Neural crest cell (in vitro differentiated cells): ENCODE measurements around the gene MARK2. TPM values are rescaled to one million over a fixed set of nuclear protein-coding genes. Genes with fewer than 3 reads are reported as not detected.
A peak's percentile ranks its signal among the peaks of the same experiment; 100 is the strongest.
"Not testable (repeated sequence)": the region's sequence is repeated elsewhere in the genome, so short reads cannot be mapped to it uniquely, and the experiment has no call there.

Experiments used
- DNase-seq: peaks from one replicate; pipeline ENCODE4 v3.0.0; 2021; ENCODE audit warnings: low read depth, mixed read lengths, low spot score
- H3K27ac Mint-ChIP-seq: one replicate; pipeline ENCODE4 v1.8.0; 2021; ENCODE audit warnings: mild to moderate bottlenecking, mixed read lengths; ENCODE audit not compliant: unreplicated experiment
- H3K27me3 Mint-ChIP-seq: 2 replicates; pipeline ENCODE4 v1.8.0; 2021; ENCODE audit warnings: low read depth, mild to moderate bottlenecking, mixed read lengths
- H3K36me3 Mint-ChIP-seq: 2 replicates; pipeline ENCODE4 v1.8.0; 2021; ENCODE audit warnings: low read depth, mild to moderate bottlenecking, mixed read lengths
- H3K4me1 Mint-ChIP-seq: 2 replicates; pipeline ENCODE4 v1.8.0; 2021; ENCODE audit warnings: mixed read lengths
- H3K4me3 Mint-ChIP-seq: one replicate; pipeline ENCODE4 v1.8.0; 2021; ENCODE audit warnings: mild to moderate bottlenecking, mixed read lengths
- H3K9me3 Mint-ChIP-seq: 2 replicates; pipeline ENCODE4 v1.8.0; 2021; ENCODE audit warnings: mixed read lengths
- total RNA-seq: library from RNA; stranded (reverse); gene quantifications from 2 replicates; pipeline ENCODE4 v1.2.1, GENCODE V29; 2021
- TF ChIP-seq, protein P1 (sequence below): fragments of 200-600 bp; sonication (generic); conservative IDR thresholded peaks from 2 replicates; pipeline ENCODE4 v1.5.0; 2021; ENCODE audit warnings: antibody characterized with exemption, mild to moderate bottlenecking

MARK2 gene
- total RNA-seq, 1 donor from 2014 or later = 42.4 TPM

DNA sequence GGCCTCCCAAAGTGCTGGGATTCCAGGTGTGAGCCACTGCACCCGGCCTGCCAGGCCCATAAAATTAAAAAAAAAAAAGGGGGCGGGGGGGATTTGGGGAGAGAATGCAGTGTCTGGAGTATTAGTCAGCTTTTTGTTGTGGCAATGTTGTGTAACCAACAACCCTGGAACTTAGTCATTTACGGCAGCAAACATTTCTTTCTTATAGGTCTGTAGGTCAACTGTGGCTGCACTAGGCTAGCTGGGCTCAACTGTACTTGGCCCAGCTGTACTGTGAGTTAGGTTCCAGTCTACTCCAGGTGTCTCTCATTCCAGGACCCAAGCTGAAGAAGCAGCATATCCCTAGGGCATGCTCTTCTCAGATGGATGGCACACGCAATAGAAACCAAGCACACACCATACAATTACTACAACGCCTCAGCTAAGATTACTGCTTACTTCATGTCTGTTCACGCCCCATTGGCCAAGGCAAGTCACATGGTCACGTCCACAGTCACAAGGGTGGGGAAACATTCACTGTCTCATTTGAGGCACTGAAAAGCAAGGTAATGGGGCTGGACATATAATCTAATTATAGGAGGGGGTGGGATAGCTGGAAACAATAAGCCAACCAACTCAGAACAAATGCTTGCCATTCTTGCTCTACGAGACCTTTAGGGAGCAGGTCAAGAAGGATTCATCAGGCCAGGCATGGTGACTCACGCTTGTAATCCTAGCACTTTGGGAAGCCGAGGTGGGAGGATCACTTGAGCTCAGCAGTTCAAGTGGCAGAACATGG lies 36.1 kb upstream of the MARK2 start:
- Mint-ChIP-seq H3K9me3 (peaks cover 2% of the 10 kb centered on the region), H3K36me3 (no peaks in the 10 kb centered on the region), H3K27me3 (no peaks in the 10 kb centered on the region), H3K4me3 (no peak overlapping the region), H3K27ac (peak overlapping the region; percentile 50), H3K4me1 (peaks cover 6% of the 10 kb centered on the region)
- no peak for DNase-seq
- TF ChIP-seq, protein P1, sequence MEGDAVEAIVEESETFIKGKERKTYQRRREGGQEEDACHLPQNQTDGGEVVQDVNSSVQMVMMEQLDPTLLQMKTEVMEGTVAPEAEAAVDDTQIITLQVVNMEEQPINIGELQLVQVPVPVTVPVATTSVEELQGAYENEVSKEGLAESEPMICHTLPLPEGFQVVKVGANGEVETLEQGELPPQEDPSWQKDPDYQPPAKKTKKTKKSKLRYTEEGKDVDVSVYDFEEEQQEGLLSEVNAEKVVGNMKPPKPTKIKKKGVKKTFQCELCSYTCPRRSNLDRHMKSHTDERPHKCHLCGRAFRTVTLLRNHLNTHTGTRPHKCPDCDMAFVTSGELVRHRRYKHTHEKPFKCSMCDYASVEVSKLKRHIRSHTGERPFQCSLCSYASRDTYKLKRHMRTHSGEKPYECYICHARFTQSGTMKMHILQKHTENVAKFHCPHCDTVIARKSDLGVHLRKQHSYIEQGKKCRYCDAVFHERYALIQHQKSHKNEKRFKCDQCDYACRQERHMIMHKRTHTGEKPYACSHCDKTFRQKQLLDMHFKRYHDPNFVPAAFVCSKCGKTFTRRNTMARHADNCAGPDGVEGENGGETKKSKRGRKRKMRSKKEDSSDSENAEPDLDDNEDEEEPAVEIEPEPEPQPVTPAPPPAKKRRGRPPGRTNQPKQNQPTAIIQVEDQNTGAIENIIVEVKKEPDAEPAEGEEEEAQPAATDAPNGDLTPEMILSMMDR = no peak

DNA sequence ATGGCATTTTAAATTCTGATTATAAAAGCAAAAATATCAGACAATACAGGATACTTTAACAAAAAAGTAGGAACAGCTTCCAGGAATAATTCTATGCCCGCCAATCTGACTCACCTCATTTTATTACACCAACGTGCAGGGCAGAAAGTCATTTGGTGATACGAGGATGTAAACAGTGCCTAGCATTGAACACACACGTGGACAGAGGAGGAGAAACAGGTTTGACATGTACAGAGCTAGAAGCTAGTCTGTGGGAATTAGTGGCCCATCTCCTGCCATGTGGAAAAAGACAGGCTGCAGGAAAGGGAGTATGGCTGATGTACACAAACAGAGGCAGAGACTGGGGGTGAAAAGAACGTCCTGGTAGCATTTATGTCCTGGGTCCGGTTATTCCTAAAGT lies 34.7 kb upstream of the MARK2 start:
- H3K36me3 Mint-ChIP-seq = no peaks in the 10 kb centered on the region
- peaks cover 6% of the 10 kb centered on the region for H3K4me1 Mint-ChIP-seq
- H3K9me3 Mint-ChIP-seq = peaks cover 2% of the 10 kb centered on the region
- DNase-seq = no peak
- H3K27me3 Mint-ChIP-seq = no peaks in the 10 kb centered on the region
- TF ChIP-seq, protein P1 = no peak
- no peak overlapping the region for H3K27ac Mint-ChIP-seq
- H3K4me3 Mint-ChIP-seq = no peak overlapping the region

DNA sequence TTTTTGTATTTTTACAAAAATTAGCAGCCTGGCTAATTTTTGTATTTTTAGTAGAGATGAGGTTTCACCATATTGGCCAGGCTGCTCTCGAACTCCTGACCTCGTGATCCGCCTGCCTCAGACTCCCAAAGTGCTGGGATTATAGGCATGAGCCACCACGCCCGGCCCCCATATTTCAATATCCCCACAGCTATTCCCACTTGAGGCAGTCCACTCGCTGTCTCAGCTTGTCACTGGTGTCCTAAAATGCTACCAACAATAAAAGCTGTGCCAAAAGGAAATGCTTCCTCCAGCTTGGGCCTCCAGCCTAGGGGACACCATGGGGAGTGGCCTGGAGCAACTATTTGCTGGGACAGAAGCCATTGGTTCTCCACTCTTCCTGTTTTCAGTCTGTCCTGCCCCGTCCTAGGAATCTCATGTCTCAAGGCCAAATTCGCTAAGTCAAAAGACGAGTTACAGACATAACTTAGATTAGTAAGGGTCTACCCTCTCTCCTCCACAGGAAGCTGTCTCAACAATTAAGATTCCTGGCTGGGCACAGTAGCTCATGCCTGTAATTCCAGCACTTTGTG lies 33.0 kb upstream of the MARK2 start:
- no peak overlapping the region for H3K27ac Mint-ChIP-seq
- no peaks in the 10 kb centered on the region for H3K27me3 Mint-ChIP-seq
- DNase-seq = no peak
- peaks cover 2% of the 10 kb centered on the region for H3K9me3 Mint-ChIP-seq
- H3K4me1 Mint-ChIP-seq = peaks cover 6% of the 10 kb centered on the region
- no peaks in the 10 kb centered on the region for H3K36me3 Mint-ChIP-seq
- TF ChIP-seq, protein P1 = no peak
- no peak overlapping the region for H3K4me3 Mint-ChIP-seq

DNA sequence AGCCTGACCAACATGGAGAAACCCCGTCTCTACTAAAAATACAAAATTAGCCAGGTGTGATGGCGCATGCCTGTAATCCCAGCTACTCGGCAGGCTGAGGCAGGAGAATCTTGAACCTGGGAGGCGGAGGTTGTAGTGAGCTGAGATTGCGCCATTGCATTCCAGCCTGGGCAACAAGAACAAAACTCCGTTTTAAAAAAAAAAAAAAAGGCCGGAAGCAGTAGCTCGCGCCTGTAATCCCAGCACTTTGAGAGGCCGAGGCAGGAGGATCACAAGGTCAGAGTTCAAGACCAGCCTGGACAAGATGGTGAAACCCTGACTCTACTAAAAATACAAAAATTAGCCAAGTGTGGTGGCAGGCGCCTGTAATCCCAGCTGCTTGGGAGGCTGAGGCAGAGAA lies 28.5 kb upstream of the MARK2 start:
- H3K27me3 Mint-ChIP-seq, H3K4me3 Mint-ChIP-seq, H3K9me3 Mint-ChIP-seq, H3K27ac Mint-ChIP-seq, H3K36me3 Mint-ChIP-seq, DNase-seq: not testable (repeated sequence)
- peaks cover 27% of the 10 kb centered on the region for H3K4me1 Mint-ChIP-seq

DNA sequence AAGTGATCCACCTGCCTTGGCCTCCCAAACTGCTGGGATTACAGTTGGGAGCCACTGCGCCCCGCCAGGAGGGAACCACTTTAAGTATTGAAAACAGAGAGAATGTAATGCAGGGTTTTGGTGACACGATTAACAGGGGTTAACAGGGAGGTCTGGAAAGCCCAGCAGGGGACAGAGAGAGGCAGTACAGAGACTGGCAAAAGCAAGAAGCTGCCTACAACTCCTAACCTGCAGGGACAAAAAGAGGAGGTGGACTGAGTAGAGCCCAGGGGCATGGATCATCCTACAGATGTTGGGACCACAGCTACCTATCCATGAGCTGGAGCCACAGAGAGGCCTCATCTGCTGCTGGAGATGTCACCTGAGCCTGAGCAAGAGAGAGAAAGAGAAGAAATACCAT lies 27.4 kb upstream of the MARK2 start:
- Mint-ChIP-seq H3K9me3 (no peaks in the 10 kb centered on the region), H3K27ac (no peak overlapping the region), H3K36me3 (peaks cover 7% of the 10 kb centered on the region), H3K4me1 (peaks cover 37% of the 10 kb centered on the region), H3K27me3 (no peaks in the 10 kb centered on the region), H3K4me3 (peak overlapping the region; percentile 89)
- no peak for DNase-seq
- TF ChIP-seq, protein P1 = no peak

DNA sequence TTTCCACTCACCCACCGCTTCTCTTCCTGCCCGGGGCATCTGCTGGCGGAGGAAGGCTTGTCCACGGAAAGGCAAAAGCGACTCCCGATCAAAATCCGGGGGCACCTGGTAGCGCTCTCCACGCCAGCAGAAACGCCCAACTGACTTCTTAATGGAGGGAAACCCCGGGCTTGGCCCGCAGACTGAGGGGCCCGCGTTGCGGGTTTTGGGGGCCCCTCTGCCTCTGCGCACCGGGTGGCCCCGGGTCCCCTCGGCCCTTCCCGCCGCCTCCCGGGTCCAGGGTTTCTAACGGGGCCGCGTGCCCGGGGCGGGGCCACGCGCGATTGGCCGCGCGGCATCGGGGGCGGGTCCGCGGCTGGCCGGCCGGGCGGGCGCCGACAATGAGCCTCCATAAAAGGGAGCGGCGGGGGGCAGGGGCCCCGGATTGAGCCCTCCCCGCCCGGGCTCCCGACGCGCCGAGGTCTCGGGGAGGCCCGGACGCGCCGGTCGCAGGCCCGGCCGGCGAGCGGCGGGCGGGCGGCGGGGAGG lies 25.8 kb upstream of the MARK2 start, which contains the start of gene SPINDOC:
SPINDOC (plus strand) TSS at position 422 of the 528 bp plus-strand sequence. CDS start 231 bp downstream, outside the sequence.
- TF ChIP-seq, protein P1 = no peak
- H3K27ac Mint-ChIP-seq = peak within 1 kb of the TSS; percentile 12
- no peaks in the 10 kb centered on the region for H3K27me3 Mint-ChIP-seq
- H3K9me3 Mint-ChIP-seq = no peaks in the 10 kb centered on the region
- peaks cover 10% of the 10 kb centered on the region for H3K36me3 Mint-ChIP-seq
- H3K4me3 Mint-ChIP-seq = peak within 1 kb of the TSS; percentile 95
- H3K4me1 Mint-ChIP-seq = peaks cover 38% of the 10 kb centered on the region
- DNase-seq = peak; percentile 71
